ENCODE measurements around the gene PAFAH1B1.
"Not testable (repeated sequence)": the region's sequence is repeated elsewhere in the genome, so short reads cannot be mapped to it uniquely, and the experiment has no call there.

The PAFAH1B1 gene

DNA sequence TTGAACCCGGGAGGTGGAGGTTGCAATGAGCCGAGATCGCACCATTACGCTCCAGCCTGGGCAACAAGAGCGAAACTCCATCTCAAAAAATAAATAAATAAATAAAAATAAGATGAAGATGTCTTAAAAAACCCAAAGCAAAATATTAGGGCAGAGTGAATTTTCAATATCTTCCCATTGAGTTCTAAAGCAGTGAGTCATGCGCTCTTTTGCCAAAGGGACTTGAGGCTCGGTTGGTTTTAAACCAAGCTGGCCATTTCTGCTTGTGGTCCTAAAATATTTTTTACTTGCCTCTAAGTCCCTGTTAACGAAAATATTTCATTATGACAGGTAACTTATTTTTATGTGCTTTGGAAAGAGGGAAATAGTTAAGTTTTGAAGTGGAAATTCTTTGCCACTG lies 4.7 kb downstream of the PAFAH1B1 start:
- Histone ChIP-seq H3K9ac (ENCODE audit: low read depth, low read length) (no peak overlapping the region), H3K4me1 (ENCODE audit: control insufficient read depth, insufficient read depth, low read length) (peaks cover 42% of the 10 kb centered on the region)

DNA sequence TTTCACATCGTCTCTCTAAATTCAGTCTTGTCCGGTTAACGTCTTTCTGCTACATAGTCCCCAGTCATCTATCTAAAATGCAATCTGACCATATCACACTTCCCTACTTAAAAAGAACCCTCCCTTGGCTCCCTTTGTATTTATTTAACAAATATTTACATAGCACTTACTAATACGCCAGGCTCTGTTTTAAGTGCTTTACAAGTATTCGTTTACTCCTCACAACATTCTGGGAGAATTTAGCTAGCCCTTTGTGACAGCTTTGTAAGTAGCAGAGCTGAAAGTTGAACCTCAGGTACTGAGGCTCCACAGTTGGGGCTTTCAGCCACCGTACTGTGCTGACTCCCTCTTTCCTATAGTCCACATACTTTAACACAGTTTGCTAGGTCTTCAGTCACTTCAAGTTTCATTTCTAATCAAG lies 9.2 kb downstream of the PAFAH1B1 start:
- Histone ChIP-seq H3K36me3 (ENCODE audit: insufficient read depth, low read length) (peaks cover 13% of the 10 kb centered on the region), H3K4me2 (ENCODE audit: low read length) (peak overlapping the region; percentile 36), H3K9me3 (replicated peaks; ENCODE audit: low read length) (no peaks in the 10 kb centered on the region), H3K27me3 (ENCODE audit: control insufficient read depth, insufficient read depth, low read length) (no peaks in the 10 kb centered on the region), H3K9ac (ENCODE audit: low read depth, low read length) (no peak overlapping the region), H3K4me3 (ENCODE audit: low read length) (no peak overlapping the region), H3K4me1 (ENCODE audit: control insufficient read depth, insufficient read depth, low read length) (peaks cover 27% of the 10 kb centered on the region)

More for the DNA sequence above, 4.7 kb downstream of the PAFAH1B1 start:
- H3K4me3 ChIP-seq (ENCODE audit: low read length): no peak overlapping the region
- no peaks in the 10 kb centered on the region for H3K9me3 ChIP-seq (replicated peaks; ENCODE audit: low read length)
- H3K36me3 ChIP-seq (ENCODE audit: insufficient read depth, low read length): no peaks in the 10 kb centered on the region
- H3K27me3 ChIP-seq (ENCODE audit: control insufficient read depth, insufficient read depth, low read length): no peaks in the 10 kb centered on the region
- H3K4me2 ChIP-seq (ENCODE audit: low read length): peak overlapping the region; percentile 71

DNA sequence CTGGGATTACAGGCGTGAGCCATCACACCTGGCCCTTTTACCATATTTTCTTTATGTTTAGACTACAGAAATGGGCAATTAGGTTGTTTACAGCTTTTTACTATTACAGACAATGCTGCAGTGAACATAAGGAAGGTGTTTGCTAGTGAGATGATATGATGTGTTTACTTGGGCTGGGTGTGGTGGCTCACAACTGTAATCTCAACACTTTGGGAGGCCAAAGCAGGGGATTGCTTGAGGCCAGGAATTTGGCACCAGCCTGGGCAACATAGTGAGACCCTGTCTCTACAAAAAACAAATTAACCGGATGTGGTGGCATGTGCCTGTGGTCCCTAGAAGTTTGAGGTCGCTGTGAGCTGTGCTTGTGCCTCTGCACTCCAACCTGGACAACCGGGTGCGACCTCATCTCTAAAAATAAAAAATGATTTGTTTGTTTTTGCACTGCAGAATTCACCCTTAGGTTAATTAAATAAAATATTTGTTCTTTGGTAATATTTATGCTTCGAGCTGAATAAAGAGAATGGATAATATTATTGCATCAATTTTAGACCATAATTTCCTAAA lies 15.0 kb downstream of the PAFAH1B1 start:
- Histone ChIP-seq H3K36me3 (ENCODE audit: insufficient read depth, low read length) (peaks cover 13% of the 10 kb centered on the region), H3K9ac (ENCODE audit: low read depth, low read length) (no peak overlapping the region), H3K9me3 (replicated peaks; ENCODE audit: low read length) (no peaks in the 10 kb centered on the region), H3K4me1 (ENCODE audit: control insufficient read depth, insufficient read depth, low read length) (peaks cover 5% of the 10 kb centered on the region), H3K27me3 (ENCODE audit: control insufficient read depth, insufficient read depth, low read length) (no peaks in the 10 kb centered on the region), H3K4me2 (ENCODE audit: low read length) (no peak overlapping the region), H3K4me3 (ENCODE audit: low read length) (no peak overlapping the region)

DNA sequence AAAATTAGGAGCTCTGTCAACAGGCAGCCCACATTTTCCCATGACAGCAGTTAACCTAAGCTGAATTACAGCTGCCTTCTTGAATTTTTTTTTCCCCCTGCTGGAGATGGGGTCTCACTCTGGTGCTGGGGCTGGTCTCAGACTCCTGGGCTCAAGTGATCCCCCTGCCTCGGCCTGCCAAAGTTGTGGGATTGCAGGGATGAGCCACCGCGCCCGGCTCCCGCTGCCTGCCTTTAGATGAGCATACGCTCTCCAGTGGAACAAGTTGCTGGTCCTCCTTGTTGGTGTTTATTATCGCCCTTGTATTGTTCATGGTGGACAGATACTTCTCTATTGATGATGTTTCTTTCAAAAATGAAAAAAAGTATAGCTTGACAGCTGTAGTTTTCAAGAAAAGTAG lies 15.6 kb downstream of the PAFAH1B1 start:
- H3K27me3 ChIP-seq (ENCODE audit: control insufficient read depth, insufficient read depth, low read length): no peaks in the 10 kb centered on the region

DNA sequence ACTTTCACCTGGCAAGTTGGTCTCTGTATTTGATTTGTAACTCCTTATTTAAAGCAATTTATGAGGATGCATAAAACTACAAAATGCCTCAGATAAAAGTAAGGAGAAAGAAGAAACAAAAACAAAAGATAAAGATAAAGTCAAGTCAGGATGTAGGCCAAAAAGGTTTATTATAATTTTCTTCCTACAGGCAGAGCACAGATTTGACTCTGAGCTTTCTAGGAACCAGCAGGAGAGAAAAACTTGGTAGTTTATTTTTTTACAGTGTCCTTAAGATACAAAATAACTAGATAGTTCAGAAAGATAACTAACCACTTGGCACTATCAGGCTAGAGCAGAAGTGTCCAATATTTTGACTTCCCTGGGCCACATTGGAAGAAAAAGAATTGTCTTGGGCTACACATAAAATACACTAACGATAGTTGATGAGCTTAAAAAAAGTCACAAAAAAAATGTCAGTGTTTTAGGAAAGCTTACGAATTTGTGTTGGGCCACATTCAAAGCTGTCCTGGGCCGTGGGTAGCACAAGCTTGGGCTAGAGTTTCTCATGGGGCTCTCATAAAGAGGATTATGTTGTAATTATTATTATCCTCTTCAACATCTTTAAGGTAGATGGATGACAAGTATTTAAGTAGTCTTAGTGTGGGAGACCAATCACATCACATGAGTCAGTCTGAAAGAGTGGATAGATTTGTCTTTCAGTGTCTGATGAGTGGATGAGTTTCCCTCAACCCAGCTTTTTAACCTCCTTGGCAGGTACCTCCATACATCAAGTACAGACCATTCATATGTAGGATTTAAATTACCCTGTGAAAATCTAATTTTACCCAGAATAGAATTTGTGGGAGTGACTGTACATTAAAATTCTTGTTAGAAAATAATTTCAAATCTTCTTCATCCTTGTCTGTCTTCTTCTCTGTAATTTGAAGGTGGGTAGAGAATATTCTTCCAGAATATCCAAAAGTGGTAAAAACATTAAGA lies 17.0 kb downstream of the PAFAH1B1 start:
- Histone ChIP-seq H3K9me3 (replicated peaks; ENCODE audit: low read length) (no peaks in the 10 kb centered on the region), H3K9ac (ENCODE audit: low read depth, low read length) (no peak overlapping the region), H3K36me3 (ENCODE audit: insufficient read depth, low read length) (peaks cover under 1% of the 10 kb centered on the region), H3K4me1 (ENCODE audit: control insufficient read depth, insufficient read depth, low read length) (peaks cover 5% of the 10 kb centered on the region), H3K27me3 (ENCODE audit: control insufficient read depth, insufficient read depth, low read length) (no peaks in the 10 kb centered on the region), H3K4me2 (ENCODE audit: low read length) (no peak overlapping the region), H3K4me3 (ENCODE audit: low read length) (no peak overlapping the region)

More for the DNA sequence above, 15.6 kb downstream of the PAFAH1B1 start:
- H3K4me2 ChIP-seq (ENCODE audit: low read length): no peak overlapping the region
- H3K4me3 ChIP-seq (ENCODE audit: low read length): no peak overlapping the region
- H3K9ac ChIP-seq (ENCODE audit: low read depth, low read length): no peak overlapping the region
- H3K36me3 ChIP-seq (ENCODE audit: insufficient read depth, low read length): peaks cover 13% of the 10 kb centered on the region
- peaks cover 5% of the 10 kb centered on the region for H3K4me1 ChIP-seq (ENCODE audit: control insufficient read depth, insufficient read depth, low read length)
- H3K9me3 ChIP-seq (replicated peaks; ENCODE audit: low read length): no peaks in the 10 kb centered on the region

DNA sequence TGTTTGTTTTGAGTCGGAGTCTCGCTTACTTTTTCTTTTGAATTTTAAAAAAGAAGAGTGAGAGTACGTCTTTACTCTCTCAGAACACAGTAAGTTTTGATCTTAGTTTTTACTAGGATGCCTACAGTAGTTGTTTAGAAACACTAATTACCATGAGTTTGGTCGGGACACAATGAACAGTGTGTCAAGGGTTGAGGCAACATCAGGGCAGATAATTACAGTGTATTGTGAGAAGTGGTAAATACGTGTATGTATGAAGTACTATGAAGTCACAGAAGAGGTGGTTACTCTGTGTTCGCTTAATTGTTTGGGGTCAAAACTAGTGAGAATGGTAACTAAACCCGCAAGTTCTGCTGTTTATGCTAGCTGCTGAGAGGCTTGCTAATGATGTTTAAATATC lies 18.2 kb downstream of the PAFAH1B1 start:
- H3K4me2 ChIP-seq (ENCODE audit: low read length): no peak overlapping the region
- peaks cover 5% of the 10 kb centered on the region for H3K4me1 ChIP-seq (ENCODE audit: control insufficient read depth, insufficient read depth, low read length)
- H3K4me3 ChIP-seq (ENCODE audit: low read length): no peak overlapping the region
- H3K36me3 ChIP-seq (ENCODE audit: insufficient read depth, low read length): no peaks in the 10 kb centered on the region
- H3K27me3 ChIP-seq (ENCODE audit: control insufficient read depth, insufficient read depth, low read length): no peaks in the 10 kb centered on the region
- no peaks in the 10 kb centered on the region for H3K9me3 ChIP-seq (replicated peaks; ENCODE audit: low read length)
- H3K9ac ChIP-seq (ENCODE audit: low read depth, low read length): no peak overlapping the region

DNA sequence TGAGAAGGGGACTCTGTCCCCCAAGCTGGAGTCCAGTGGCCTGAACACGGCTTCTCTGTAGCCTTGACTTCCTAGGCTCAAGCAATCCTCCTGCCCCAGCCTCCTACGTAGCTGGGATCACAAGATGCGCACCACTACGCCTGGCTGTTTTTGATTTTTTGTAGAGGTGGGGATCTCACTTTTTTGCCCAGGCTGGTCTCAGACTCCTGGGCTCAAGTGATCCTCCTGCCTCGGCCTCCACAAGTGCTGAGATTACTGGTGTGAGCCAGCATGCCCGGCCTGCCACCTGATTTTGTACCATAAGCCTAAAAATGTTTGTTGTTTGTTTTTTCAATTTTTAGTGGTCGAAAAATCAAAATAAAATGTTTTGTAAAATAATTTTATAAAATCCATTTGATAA lies 19.2 kb downstream of the PAFAH1B1 start:
- H3K9me3 ChIP-seq (replicated peaks; ENCODE audit: low read length): no peaks in the 10 kb centered on the region
- no peaks in the 10 kb centered on the region for H3K36me3 ChIP-seq (ENCODE audit: insufficient read depth, low read length)
- no peak overlapping the region for H3K4me2 ChIP-seq (ENCODE audit: low read length)
- H3K4me3 ChIP-seq (ENCODE audit: low read length): no peak overlapping the region
- H3K27me3 ChIP-seq (ENCODE audit: control insufficient read depth, insufficient read depth, low read length): no peaks in the 10 kb centered on the region
- peaks cover 5% of the 10 kb centered on the region for H3K4me1 ChIP-seq (ENCODE audit: control insufficient read depth, insufficient read depth, low read length)
- H3K9ac ChIP-seq (ENCODE audit: low read depth, low read length): no peak overlapping the region

DNA sequence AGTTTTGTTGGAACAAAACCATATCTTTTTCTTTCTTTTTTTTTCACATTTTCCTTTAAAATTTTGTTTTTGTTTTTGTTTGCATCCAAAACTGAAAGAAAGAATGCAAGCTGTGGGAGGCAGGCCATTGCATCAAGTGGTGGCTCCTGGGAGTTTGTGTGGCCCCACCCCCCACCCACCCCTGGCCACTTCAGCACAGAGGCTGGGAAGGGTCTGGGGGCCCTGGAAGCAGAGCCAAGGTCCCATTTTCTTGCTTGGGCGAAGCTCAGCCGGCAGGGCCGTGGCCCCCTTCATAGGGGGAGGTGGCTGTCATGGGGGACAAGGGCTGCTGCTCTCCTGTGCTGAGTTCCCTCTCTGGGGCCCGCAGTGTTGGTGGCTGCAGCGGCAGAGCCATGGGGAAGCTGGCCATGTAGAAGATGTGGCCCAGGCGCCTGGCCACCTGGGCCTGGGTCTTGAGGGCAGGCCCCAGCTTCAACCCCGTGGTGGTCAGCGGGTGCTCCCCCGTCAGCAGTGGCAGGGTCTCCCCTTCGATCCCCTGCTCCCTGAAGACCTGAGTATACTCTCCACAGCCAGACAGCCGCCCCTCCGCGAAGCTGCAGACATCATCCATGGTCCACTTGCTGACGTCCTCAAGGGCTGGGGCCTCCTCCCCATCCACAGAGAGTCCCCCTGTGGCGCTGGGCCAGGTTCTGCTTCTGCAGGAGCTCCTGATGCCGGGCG lies 19.8 kb downstream of the PAFAH1B1 start:
- no peaks in the 10 kb centered on the region for H3K9me3 ChIP-seq (replicated peaks; ENCODE audit: low read length)
- no peak overlapping the region for H3K9ac ChIP-seq (ENCODE audit: low read depth, low read length)
- H3K4me1 ChIP-seq (ENCODE audit: control insufficient read depth, insufficient read depth, low read length): peaks cover 5% of the 10 kb centered on the region
- H3K4me2 ChIP-seq (ENCODE audit: low read length): no peak overlapping the region
- H3K27me3 ChIP-seq (ENCODE audit: control insufficient read depth, insufficient read depth, low read length): no peaks in the 10 kb centered on the region
- no peaks in the 10 kb centered on the region for H3K36me3 ChIP-seq (ENCODE audit: insufficient read depth, low read length)
- no peak overlapping the region for H3K4me3 ChIP-seq (ENCODE audit: low read length)

DNA sequence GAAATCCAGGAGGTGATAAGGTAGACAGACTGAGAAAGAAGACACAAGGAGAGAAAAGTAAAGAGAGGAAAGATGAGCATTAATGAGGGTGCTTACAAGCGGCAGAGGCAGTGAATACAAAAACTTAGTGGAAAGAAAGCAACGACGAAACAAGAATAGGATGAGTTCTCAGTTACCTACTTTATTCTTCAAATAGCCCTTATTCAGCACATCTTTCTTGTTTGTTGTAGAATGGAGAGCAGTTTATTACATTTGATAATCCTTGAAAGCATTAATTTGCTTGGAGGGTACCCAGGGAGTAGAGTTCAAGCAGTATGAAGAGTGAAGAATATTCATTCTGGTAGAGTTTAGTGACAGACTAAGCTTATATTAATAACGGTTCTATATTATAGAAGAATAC lies 22.4 kb downstream of the PAFAH1B1 start:
- no peaks in the 10 kb centered on the region for H3K36me3 ChIP-seq (ENCODE audit: insufficient read depth, low read length)
- no peaks in the 10 kb centered on the region for H3K27me3 ChIP-seq (ENCODE audit: control insufficient read depth, insufficient read depth, low read length)
- no peak overlapping the region for H3K4me3 ChIP-seq (ENCODE audit: low read length)
- no peak overlapping the region for H3K4me2 ChIP-seq (ENCODE audit: low read length)
- no peak overlapping the region for H3K9ac ChIP-seq (ENCODE audit: low read depth, low read length)
- no peaks in the 10 kb centered on the region for H3K9me3 ChIP-seq (replicated peaks; ENCODE audit: low read length)
- H3K4me1 ChIP-seq (ENCODE audit: control insufficient read depth, insufficient read depth, low read length): no peaks in the 10 kb centered on the region

DNA sequence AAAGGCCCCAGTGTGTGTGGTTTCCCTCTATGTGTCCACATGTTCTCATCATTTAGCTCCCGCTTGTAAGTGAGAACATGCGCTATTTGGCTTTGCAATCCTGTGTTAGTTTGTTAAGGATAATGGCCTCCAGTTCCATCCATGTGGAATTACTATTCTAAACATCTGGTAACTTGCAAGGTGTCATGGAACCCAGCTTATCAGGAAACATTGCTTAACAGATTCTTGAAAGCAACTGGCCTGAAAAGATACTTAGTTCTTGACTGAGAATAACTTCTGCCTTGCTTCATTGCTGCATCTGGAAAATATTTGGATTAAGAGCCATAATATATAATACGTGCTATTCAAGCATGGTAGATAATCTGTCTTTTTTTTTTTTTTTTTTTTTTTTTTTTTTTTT lies 27.8 kb downstream of the PAFAH1B1 start:
- no peaks in the 10 kb centered on the region for H3K4me1 ChIP-seq (ENCODE audit: control insufficient read depth, insufficient read depth, low read length)
- H3K9me3 ChIP-seq (replicated peaks; ENCODE audit: low read length): no peaks in the 10 kb centered on the region
- H3K4me2 ChIP-seq (ENCODE audit: low read length): no peak overlapping the region
- H3K9ac ChIP-seq (ENCODE audit: low read depth, low read length): no peak overlapping the region
- no peaks in the 10 kb centered on the region for H3K27me3 ChIP-seq (ENCODE audit: control insufficient read depth, insufficient read depth, low read length)
- no peak overlapping the region for H3K4me3 ChIP-seq (ENCODE audit: low read length)
- peaks cover 11% of the 10 kb centered on the region for H3K36me3 ChIP-seq (ENCODE audit: insufficient read depth, low read length)

DNA sequence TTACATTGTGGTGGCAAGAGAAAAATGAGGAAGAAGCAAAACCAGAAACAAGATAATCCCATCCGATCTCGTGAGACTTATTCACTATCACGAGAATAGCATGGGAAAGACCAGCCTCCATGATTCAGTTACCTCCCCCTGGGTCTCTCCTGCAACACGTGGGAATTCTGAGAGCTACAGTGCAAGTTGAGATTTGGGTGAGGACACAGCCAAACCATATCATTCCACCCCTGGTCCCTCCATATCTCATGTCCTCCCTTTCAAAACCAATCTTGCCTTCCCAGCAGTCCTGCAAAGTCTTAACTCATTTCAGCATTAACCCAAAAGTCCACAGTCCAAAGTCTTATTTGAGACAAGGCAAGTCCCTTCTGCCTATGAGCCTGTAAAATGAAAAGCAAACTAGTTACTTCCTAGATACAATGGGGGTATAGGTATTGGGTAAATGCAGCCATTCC lies 28.5 kb downstream of the PAFAH1B1 start:
- not testable (repeated sequence) for H3K4me1 ChIP-seq (ENCODE audit: control insufficient read depth, insufficient read depth, low read length); H3K9ac ChIP-seq (ENCODE audit: low read depth, low read length); H3K4me3 ChIP-seq (ENCODE audit: low read length); H3K27me3 ChIP-seq (ENCODE audit: control insufficient read depth, insufficient read depth, low read length); H3K4me2 ChIP-seq (ENCODE audit: low read length); H3K9me3 ChIP-seq (replicated peaks; ENCODE audit: low read length)
- peaks cover 11% of the 10 kb centered on the region for H3K36me3 ChIP-seq (ENCODE audit: insufficient read depth, low read length)
